Right lobe of liver (tissue), 4 donors: ENCODE results near the gene CYYR1.

Experiments used
- CTCF ChIP-seq, 4 donors: fragments of 200-600 bp in 3 of 4; fragments of 450-650 bp in 1 of 4; IDR thresholded peaks; one replicate each; pipeline versions ENCODE4 v1.5.1 to v1.8.0; 2016 to 2022; ENCODE audit warnings: antibody characterized with exemption in 4 of 4, mild to moderate bottlenecking in 2 of 4
- POLR2A ChIP-seq: fragments of 450-650 bp; IDR thresholded peaks from one replicate; pipeline ENCODE4 v1.6.1; 2017; ENCODE audit warnings: antibody characterized with exemption, mild to moderate bottlenecking
- donor health status: DM: no; HTN: no; CAD: no.
- donor health status: DM: no; HTN: no; CAD: no.
- donor health status: DM: no; HTN: yes; CAD: no.

GRCh38 chr21:26451081-26451740 is 121.9 kb downstream of the CYYR1 start:
- TF ChIP-seq CTCF (IDR thresholded peaks at IDR 0.05) (no peak), POLR2A (no peak)
